Measurements from ENCODE around the gene CSNK1G3.
"Not testable (repeated sequence)": the region's sequence is repeated elsewhere in the genome, so short reads cannot be mapped to it uniquely, and the experiment has no call there.

CSNK1G3 gene

GRCh38 chr5:123511648-123512605, at the start of gene CSNK1G3:
TSS of gene CSNK1G3 (plus strand) at chr5:123512177. CDS start at chr5:123545664, 33,487 bp downstream.
- peak; percentile 97 to 99 for DNase-seq

DNA sequence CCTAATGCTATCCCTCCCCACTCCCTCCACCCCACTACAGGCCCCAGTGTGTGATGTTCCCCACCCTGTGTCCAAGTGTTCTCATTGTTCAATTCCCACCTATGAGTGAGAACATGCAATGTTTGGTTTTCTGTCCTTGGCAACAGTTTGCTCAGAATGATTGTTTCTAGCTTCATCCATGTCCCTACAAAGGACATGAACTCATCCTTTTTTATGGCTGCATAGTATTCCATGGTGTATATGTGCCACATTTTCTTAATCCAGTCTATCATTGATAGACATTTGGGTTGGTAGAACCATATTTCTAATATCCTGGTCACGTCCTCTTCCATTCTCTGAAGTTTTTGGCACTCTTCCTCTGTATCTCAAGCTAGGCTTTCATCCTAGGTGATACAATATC, 45.1 kb upstream of the CSNK1G3 start:
- DNase-seq, result not testable (repeated sequence)

GRCh38 chr5:123471385-123471784, 40.6 kb upstream of the CSNK1G3 start:
- DNase-seq, result no peak

DNA sequence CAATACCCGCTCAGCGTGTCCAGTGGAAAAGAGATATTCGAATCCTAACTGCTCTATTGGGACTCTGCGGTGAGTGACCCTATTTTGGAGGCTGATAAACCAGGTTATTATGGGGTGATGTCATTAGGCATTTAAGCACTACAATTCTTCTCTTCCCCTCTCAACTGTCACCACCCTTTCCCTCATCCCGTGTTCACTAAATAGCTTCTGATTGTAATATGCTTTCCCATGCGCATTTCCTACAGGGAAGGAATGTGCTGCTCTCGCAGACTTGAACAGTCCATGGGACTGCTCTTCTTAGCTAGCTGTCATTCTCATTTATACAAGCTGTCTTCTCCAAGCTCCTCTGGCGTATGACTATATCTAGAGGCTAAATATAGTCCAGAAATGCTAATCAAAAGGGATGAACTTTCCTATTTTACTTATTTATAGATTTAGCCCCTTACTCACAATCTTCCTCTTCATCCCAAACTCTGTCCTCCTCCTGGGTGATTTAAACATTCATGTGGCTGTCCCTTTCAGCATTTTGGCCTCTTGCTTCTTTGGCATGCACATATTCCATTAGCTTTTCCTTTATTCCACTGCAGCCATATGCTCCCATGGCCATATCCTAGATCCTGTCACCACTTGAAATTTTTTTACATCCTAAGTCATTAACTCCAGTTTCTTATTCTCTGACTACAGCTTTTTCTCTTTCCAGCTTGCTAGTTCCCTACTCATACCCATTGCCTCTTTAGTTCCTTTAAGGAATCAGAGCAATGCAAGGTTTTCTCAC, 39.6 kb upstream of the CSNK1G3 start:
- DNase-seq, result no peak

- no peak for DNase-seq
These were observed 37.7 kb upstream of the CSNK1G3 start for GRCh38 chr5:123474228-123474627.

- DNase-seq, result no peak
These were observed 35.2 kb upstream of the CSNK1G3 start for GRCh38 chr5:123476731-123477130.

GRCh38 chr5:123478546-123478945, 33.4 kb upstream of the CSNK1G3 start:
- no peak for DNase-seq

DNA sequence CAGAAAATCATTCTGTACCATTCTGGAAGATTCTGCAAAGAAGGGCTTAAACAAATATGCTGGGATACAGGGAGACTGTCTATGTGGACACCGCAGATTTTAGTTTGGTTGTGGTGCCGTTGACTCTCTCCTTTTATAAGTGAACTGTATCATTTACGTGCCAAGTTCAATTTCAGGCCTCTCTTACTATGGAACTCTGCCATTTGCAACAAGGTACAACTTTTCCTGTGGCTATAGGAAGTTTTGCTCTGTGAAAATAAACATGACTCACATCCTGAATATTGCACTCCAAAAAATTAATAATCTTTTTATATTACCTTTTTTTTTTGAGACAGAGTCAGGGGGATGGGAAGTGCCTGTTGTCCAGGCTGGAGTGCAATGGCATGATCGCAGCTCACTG, 29.7 kb upstream of the CSNK1G3 start:
- no peak for DNase-seq

DNA sequence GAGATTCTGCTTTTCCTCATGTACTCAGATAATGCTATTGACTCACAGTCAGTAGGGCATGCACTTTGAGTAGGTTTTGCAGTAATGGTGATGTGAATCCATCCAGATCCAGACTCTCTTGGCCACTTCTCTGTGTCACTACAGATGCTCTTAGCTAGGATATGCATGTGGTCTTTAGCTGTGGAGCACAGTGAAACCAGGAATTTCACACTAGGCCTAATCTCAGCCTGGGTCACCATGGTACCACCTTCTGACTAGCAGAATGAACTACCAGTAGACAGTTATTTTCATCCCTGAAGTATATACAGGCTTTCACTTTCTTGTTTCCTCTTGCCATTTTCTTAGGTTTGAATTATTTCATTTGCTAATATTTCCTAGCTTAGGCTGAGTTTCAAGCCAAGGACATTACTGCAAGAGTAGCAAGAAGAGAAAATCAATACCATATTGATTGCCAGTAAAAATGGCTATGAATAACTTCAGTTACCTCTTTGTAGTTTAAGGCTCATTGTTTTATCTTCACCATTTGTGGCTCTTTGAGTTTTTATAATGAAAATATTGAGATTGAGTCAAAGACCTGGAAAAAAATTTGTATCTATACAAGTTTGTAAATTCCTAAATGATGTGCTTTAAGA, 28.4 kb upstream of the CSNK1G3 start:
- no peak for DNase-seq

- no peak for DNase-seq
These were observed 26.7 kb upstream of the CSNK1G3 start for GRCh38 chr5:123485275-123485674.

GRCh38 chr5:123486951-123487655, 24.9 kb upstream of the CSNK1G3 start:
- DNase-seq, result no peak

GRCh38 chr5:123490974-123491373, 21.0 kb upstream of the CSNK1G3 start:
- DNase-seq, result no peak

- not testable (repeated sequence) for DNase-seq
These were observed 16.8 kb upstream of the CSNK1G3 start for GRCh38 chr5:123495211-123495610.

GRCh38 chr5:123496892-123497291, 15.1 kb upstream of the CSNK1G3 start:
- DNase-seq, result no peak

- no peak for DNase-seq
These were observed 11.5 kb upstream of the CSNK1G3 start for GRCh38 chr5:123500471-123500870.

DNA sequence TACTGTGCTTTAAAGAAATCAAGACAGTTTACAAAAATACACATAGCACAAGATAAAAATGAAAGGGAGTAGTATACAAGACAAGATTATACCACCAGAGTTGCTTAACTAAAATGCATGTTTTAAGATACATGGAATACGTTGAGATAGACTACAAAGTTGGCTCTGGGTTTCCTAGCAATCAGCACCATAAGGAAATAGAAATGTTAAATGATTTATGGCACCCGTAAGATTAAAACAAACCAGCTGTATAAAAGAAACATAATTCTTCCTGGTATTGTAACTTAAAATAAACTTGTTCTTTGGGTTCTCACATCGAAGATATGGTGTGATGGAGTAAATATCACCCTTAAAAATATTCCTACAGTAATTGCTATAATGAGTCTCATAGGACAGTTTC, 9.9 kb upstream of the CSNK1G3 start:
- DNase-seq, result no peak

GRCh38 chr5:123503299-123503698, 8.7 kb upstream of the CSNK1G3 start:
- DNase-seq, result no peak

- no peak for DNase-seq
These were observed 6.3 kb upstream of the CSNK1G3 start for GRCh38 chr5:123505633-123506032.

DNA sequence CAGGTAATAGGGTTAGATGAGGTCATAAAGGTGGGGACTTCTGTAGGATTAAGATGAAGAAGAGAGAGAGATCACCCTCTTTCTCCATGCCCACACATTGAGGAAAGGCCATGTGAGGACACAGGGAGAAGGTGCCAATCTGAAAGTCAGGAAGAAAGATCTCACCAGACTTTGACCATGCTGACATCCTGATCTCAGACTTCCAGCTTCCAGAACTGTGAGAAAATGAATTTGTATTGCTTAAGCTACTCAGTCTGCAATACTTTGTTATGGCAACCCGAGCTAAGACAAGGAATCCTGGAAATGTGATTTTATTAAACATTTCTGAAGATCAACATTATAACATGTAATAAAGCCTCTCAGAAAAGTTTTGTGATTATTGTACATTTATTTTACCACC, 3.5 kb upstream of the CSNK1G3 start:
- no peak for DNase-seq

DNA sequence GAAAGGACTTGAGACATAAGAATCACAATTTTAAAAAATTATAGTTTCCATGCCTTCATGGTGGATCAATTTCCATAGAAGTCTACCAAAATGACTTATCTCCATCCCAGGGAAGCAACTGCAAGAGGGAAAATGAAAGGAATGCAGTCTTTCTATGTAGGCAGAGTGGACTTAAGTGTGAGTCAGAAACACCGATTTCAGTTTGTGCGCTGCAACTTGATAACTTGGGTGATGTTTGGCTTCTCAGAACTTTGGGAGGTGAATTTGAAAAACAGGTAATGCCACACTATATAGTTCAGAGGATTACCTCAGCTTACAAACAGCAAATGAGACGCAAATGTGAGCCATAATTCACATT, 708 bp upstream of the CSNK1G3 start:
- peak in 1 of 2 experiments; percentile 55 for DNase-seq

- peak in 1 of 2 experiments; percentile 41 for DNase-seq
These were observed 859 bp downstream of the CSNK1G3 start for GRCh38 chr5:123512611-123513461.

All from SW 1271 (cell line).